NCI-H146 treated with DMSO at 0.1 percent for 48 hours (cell line): ENCODE measurements around the gene CDH3.

Experiments
- DNase-seq: peaks from one replicate; lab custom pipeline; 2025; ENCODE audit not compliant: unreplicated experiment; lab: John Stamatoyannopoulos, UW

The CDH3 gene

GRCh38 chr16:68644715-68645493, at the start of gene CDH3:
TSS of gene CDH3 (plus strand) at chr16:68645310. CDS start at chr16:68645380, 70 bp downstream.
- DNase-seq, result peak; percentile 50

DNA sequence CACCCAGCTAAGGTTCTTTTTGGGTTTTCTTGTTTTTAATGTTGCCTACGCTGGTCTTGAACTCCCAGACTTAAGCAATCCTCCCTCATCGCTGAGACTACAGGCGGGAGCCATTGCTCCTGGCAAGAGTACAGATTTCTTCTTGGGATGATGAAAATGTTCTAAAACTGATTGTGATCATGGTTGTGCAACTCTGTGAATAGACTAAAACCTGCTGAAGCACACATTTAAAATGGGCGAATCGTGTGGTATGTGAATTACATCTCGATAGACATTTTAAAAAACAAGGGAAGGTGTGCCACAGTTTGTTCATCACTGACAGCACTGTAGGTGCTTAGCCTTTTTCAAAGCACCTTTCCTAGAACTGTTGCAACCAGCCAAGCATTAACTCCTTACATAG, 48.8 kb upstream of the CDH3 start:
- no peak for DNase-seq

DNA sequence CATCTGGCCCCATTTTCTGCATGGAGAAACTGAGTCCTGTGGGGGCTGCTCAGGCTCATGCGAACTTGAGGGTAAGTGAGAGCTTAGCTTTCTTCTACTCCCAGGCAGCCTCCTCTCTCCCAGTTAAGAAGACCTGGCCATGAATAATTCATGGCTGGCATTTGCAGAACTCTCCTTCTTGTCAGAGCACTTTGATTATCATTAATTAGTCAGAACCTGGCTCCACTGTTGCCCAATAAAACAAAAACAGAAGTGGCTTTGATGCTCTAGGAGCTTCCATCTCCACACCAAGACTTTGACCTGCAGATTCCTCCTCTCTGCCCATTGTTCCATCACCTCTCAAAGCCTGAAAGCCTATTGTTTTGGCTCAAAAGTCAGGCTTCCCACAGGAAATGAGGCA, 45.5 kb upstream of the CDH3 start:
- DNase-seq, result no peak

- DNase-seq, result no peak
Observed at GRCh38 chr16:68605746-68606145, 39.4 kb upstream of the CDH3 start.

GRCh38 chr16:68607443-68607842, 37.7 kb upstream of the CDH3 start:
- no peak for DNase-seq

- DNase-seq, result no peak
Observed at GRCh38 chr16:68608330-68608729, 36.8 kb upstream of the CDH3 start.

DNA sequence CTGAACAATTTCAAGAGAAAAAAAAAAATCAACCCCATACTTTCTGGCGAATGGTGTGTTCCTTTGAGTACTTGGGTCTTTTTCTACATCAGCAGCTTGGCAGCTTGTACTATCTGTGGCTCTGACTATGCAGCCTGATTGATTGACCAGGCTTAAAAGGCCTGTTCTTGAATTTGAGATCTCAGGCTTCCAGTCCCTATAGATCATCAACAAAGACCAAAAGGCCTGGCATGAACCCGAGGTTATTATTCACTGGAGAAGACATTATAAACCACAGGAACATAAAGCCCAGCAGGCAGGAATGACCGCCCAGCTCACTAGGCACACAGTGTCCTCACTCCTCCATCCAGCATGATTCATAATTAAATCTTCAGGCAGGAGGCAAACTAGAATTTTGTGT, 32.1 kb upstream of the CDH3 start:
- DNase-seq, result no peak

GRCh38 chr16:68617734-68618133, 27.4 kb upstream of the CDH3 start:
- DNase-seq, result no peak

GRCh38 chr16:68626557-68626956, 18.6 kb upstream of the CDH3 start:
- DNase-seq, result no peak

- no peak for DNase-seq
Observed at GRCh38 chr16:68627951-68628425, 17.1 kb upstream of the CDH3 start.

DNA sequence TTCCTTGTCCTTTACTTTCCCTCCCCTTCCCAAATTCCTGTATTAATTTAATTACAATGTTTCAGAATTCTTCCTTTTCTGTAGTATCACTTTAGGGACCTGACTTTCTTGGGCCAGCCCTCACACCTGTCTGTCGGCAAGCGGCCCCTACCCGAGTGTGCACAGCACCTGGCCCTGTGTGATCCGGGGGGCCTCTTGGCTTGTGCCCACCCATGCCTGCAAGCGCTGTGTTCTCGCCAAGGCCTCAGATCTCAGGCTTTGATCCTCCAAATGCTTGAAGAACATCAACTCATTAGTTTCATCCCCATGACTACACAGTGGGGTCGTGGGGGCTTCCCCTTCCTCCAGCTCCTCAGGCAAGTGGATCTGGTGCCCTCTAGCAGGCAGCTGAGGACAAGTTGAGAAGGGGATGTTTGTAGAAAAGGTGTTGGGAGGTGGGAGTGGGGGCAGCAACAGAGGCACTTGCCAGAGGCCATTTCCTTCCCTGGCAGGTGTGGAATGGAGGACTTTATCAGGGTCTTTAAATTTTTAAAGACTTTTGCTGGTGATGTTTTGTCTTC, 15.7 kb upstream of the CDH3 start:
- DNase-seq, result no peak

DNA sequence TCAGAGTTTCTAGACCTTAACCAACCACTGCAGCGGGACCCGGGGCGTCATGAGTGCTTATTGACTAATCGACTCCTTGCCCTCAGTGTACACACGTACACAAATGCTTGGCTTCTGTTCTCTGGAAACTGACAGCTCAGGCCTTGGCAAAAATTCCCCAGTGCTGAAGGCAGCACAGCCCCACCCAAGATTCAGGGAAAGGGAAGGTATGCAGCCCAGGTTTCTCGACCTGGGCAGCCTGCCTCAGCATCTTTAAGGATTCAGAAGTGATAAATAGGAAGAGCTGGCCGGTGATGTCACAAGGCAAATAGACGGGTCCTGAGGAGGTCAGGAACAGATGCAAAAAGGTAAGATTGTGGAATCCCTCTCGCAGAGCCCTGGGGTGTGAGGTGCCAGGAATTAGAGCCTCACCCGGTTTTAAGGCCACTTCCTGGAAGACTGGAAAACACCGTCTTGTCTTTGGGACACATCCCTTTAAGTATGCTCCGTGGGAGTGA, 9.0 kb upstream of the CDH3 start:
- no peak for DNase-seq

- DNase-seq, result no peak
Observed at GRCh38 chr16:68636818-68637217, 8.3 kb upstream of the CDH3 start.

- no peak for DNase-seq
Observed at GRCh38 chr16:68640972-68641371, 4.1 kb upstream of the CDH3 start.

- DNase-seq, result no peak
Observed at GRCh38 chr16:68642047-68642435, 3.1 kb upstream of the CDH3 start.

GRCh38 chr16:68642436-68643101, 2.5 kb upstream of the CDH3 start:
- no peak for DNase-seq

DNA sequence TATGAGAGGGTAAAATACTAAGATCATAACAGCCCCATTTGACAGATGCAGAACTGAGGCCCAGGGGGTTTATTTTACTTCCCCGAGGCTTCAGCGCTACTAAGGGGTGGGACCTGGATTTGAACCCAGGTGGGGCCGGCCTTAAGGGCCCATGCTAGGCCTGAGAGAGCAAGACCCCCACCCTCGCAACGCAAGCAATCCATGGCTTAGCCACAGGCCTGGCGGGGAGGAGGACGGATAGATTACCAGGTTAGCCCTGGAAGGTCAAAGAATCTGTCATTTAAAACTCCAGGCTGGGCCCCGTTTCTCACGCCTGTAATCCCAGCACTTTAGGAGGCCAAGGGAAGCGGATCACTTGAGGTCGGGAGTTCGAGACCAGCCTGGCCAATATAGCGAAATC, 1.9 kb upstream of the CDH3 start:
- no peak for DNase-seq

DNA sequence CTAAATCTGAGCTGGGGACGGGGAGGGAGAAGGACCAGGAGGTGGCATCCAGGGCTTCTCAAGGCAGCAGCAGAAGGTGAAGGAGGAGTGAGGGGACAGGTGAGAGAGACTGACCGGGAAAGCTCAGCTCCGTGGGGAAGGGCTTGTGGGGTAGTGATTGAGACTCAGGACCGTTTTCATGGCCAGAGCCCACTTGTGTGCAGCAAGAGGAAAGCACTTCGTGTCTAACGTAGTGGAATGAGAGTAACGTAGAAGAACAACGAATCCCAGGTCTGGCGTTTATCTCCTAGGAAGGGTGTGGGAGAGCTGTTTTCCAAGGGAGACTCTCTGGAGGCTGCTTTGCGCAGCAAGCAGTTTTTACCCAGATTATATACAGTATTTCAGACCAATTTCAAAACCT, 1.3 kb upstream of the CDH3 start:
- DNase-seq, result no peak

DNA sequence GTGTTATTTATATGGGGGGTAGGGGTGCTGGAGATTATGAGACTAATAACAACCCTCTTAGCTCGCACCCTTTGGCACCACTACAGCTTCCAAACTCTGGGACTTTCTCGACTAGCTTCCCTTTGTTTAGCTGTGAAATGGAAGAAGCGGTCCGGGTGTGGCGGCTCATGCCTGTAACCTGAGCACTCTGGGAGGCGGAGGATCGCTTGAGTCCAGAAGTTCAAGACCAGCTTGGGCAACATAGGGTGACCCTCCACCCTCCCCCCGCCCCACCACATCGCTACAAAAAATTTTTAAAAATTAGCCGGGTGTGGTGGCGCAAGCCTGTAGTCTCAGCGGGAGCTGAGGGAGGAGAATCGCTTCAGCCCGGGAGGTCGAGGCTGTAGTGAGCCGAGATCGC, 814 bp upstream of the CDH3 start:
- DNase-seq, result no peak

DNA sequence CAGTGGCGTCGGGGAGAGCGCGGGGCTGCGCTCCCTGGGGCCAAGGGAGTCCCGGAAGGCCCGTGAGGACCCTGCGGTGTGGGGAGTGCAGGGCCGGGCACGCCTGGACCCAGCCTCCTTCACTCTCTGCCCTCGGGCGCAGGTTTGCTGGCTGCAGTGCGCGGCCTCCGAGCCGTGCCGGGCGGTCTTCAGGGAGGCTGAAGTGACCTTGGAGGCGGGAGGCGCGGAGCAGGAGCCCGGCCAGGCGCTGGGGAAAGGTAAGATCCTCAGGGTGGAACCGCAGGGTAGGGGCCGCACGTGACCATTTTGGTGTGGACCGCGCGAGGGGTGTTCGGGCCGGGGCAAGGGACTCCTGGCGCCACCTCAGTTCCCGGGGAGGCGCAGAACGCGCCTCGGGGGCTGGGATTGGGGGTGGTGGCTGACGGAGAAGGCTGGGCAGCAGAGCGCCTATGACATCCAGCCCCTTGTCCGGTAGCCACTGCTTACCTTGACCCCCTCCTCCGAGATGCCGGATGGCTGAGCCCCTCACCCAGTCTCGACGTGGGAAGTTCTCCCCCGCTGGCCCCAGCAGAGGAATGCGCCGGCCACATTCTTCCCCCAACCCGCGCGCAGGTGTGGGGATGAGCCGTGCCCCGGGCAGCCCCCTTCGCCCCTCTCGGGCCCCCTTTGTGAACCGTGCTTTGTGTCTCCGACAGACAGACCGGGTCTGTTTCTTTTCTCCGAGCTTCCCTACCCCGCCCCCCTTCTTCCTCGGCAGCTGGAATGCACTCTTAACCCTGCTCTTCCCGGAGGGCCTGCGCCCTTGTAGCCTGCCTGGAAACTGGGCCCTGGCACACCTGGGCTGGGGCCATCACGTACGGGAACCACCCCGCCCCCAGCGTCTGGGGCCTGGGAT, 631 bp downstream of the CDH3 start:
- DNase-seq, result no peak
